H9 (cell line): ENCODE results near the gene PTGDR. TPM values are rescaled to one million over a fixed set of nuclear protein-coding genes. Genes with fewer than 3 reads are reported as not detected.

Experiments used
- DNase-seq: peaks from one replicate; pipeline ENCODE4 v3.0.0-alpha.2; 2017
- H2AFZ ChIP-seq: one replicate; pipeline ENCODE4 v1.6.1; 2013; ENCODE audit warnings: mild to moderate bottlenecking, low read length, control low read depth, moderate library complexity
- H2AK5ac ChIP-seq: 2 replicates; pipeline ENCODE4 v1.6.1; 2013; ENCODE audit warnings: low read length, control low read depth, mixed read lengths; ENCODE audit not compliant: insufficient read length
- H2BK120ac ChIP-seq: one replicate; pipeline ENCODE4 v1.6.1; 2013; ENCODE audit warnings: low read depth, mild to moderate bottlenecking, low read length, control low read depth, inconsistent platforms; ENCODE audit not compliant: poor library complexity, severe bottlenecking
- H2BK12ac ChIP-seq: 2 replicates; pipeline ENCODE4 v1.6.1; 2013; ENCODE audit warnings: low read length, control low read depth, mixed read lengths, low read depth; ENCODE audit not compliant: insufficient read length
- H2BK15ac ChIP-seq: 2 replicates; pipeline ENCODE4 v1.6.1; 2013; ENCODE audit warnings: low read depth, low read length, control low read depth
- H2BK20ac ChIP-seq: one replicate; pipeline ENCODE4 v1.6.1; 2013; ENCODE audit warnings: low read depth, mild to moderate bottlenecking, low read length, control low read depth, inconsistent platforms; ENCODE audit not compliant: poor library complexity, severe bottlenecking
- H2BK5ac ChIP-seq: 2 replicates; pipeline ENCODE4 v1.6.1; 2013; ENCODE audit warnings: low read length, control low read depth, mixed read lengths; ENCODE audit not compliant: insufficient read length
- H3K14ac ChIP-seq: 2 replicates; pipeline ENCODE4 v1.6.1; 2013; ENCODE audit warnings: low read length, control low read depth; ENCODE audit not compliant: insufficient read depth
- H3K18ac ChIP-seq: 2 replicates; pipeline ENCODE4 v1.6.1; 2013; ENCODE audit warnings: low read depth, mild to moderate bottlenecking, mixed read lengths, low read length, control low read depth; ENCODE audit not compliant: insufficient read length
- H3K23ac ChIP-seq: 2 replicates; pipeline ENCODE4 v1.6.1; 2013; ENCODE audit warnings: low read length, control low read depth, mixed read lengths, low read depth; ENCODE audit not compliant: insufficient read length
- H3K23me2 ChIP-seq: 2 replicates; pipeline ENCODE4 v1.6.1; 2013; ENCODE audit warnings: low read depth, mild to moderate bottlenecking, mixed read lengths, low read length, control low read depth; ENCODE audit not compliant: insufficient read length, poor library complexity, severe bottlenecking
- H3K27ac ChIP-seq: 2 replicates; pipeline ENCODE4 v1.5.1; 2013; ENCODE audit warnings: low read length, control low read depth, mixed read lengths, low read depth; ENCODE audit not compliant: insufficient read length
- H3K27me3 ChIP-seq: 2 replicates; pipeline ENCODE4 v1.6.1; 2013; ENCODE audit warnings: low read length, control low read depth, inconsistent platforms; ENCODE audit not compliant: insufficient read depth
- H3K4ac ChIP-seq: 2 replicates; pipeline ENCODE4 v1.6.1; 2013; ENCODE audit warnings: low read depth, mild to moderate bottlenecking, control low read depth, inconsistent platforms, low read length, moderate library complexity
- H3K4me1 ChIP-seq: 2 replicates; pipeline ENCODE4 v1.6.1; 2013; ENCODE audit warnings: low read length, control low read depth, inconsistent platforms; ENCODE audit not compliant: insufficient read depth
- H3K4me2 ChIP-seq: 2 replicates; pipeline ENCODE4 v1.6.1; 2013; ENCODE audit warnings: low read length, control low read depth, mixed read lengths; ENCODE audit not compliant: insufficient read length, insufficient read depth
- H3K56ac ChIP-seq: 2 replicates; pipeline ENCODE4 v1.6.1; 2013; ENCODE audit warnings: low read depth, mild to moderate bottlenecking, mixed read lengths, low read length, control low read depth; ENCODE audit not compliant: insufficient read length
- H3K79me1 ChIP-seq: 2 replicates; pipeline ENCODE4 v1.6.1; 2013; ENCODE audit warnings: low read depth, mild to moderate bottlenecking, moderate library complexity, low read length, control low read depth, inconsistent platforms; ENCODE audit not compliant: insufficient read depth, poor library complexity, severe bottlenecking
- H3K79me2 ChIP-seq: 2 replicates; pipeline ENCODE4 v1.6.1; 2013; ENCODE audit warnings: low read length, control low read depth, inconsistent platforms; ENCODE audit not compliant: insufficient read depth
- H3K9ac ChIP-seq: 2 replicates; pipeline ENCODE4 v1.6.1; 2013; ENCODE audit warnings: low read length, control low read depth, mixed read lengths; ENCODE audit not compliant: insufficient read length; ENCODE audit errors: extremely low read depth
- H3K9me3 ChIP-seq: one replicate; pipeline ENCODE4 v1.6.1; 2013; ENCODE audit warnings: low read depth, low read length, inconsistent platforms; ENCODE audit not compliant: control insufficient read depth
- H3T11ph ChIP-seq: one replicate; pipeline ENCODE4 v1.6.1; 2013; ENCODE audit warnings: mild to moderate bottlenecking, low read length, control low read depth, inconsistent platforms
- H4K20me1 ChIP-seq: one replicate; pipeline ENCODE4 v1.6.1; 2013; ENCODE audit not compliant: control insufficient read depth, insufficient read length, insufficient read depth
- H4K5ac ChIP-seq: 2 replicates; pipeline ENCODE4 v1.6.1; 2013; ENCODE audit warnings: low read depth, mild to moderate bottlenecking, mixed read lengths, low read length, control low read depth; ENCODE audit not compliant: insufficient read length
- H4K8ac ChIP-seq: replicated peaks from 2 replicates; pipeline ENCODE4 v1.6.1; 2013; ENCODE audit warnings: low read length, control low read depth, mixed read lengths, low read depth; ENCODE audit not compliant: insufficient read length
- H4K91ac ChIP-seq: 2 replicates; pipeline ENCODE4 v1.6.1; 2013; ENCODE audit warnings: low read depth, mild to moderate bottlenecking, moderate library complexity, mixed read lengths, low read length, control low read depth; ENCODE audit not compliant: insufficient read length
- H3K27ac Mint-ChIP-seq, 3 experiments: 2 replicates in 2 of 3; 3 replicates in 1 of 3; pipeline ENCODE4 v1.8.0; 2020 to 2021; ENCODE audit warnings: mixed read lengths in 3 of 3, mild to moderate bottlenecking in 1 of 3, moderate library complexity in 1 of 3
- H3K27me3 Mint-ChIP-seq: 2 replicates; pipeline ENCODE4 v1.8.0; 2021; ENCODE audit warnings: low read depth, mild to moderate bottlenecking, moderate library complexity, mixed read lengths
- H3K36me3 Mint-ChIP-seq, 3 experiments: 2 replicates in 2 of 3; 3 replicates in 1 of 3; pipeline ENCODE4 v1.8.0; 2020 to 2021; ENCODE audit warnings: low read depth in 3 of 3, mixed read lengths in 3 of 3; ENCODE audit not compliant: insufficient read depth in 1 of 3
- H3K4me1 Mint-ChIP-seq, 2 experiments: 2 replicates each; pipeline ENCODE4 v1.8.0; 2020; ENCODE audit warnings: mixed read lengths in 2 of 2
- H3K4me3 Mint-ChIP-seq, 2 experiments: 2 replicates in 1 of 2; 3 replicates in 1 of 2; pipeline ENCODE4 v1.8.0; 2020 to 2021; ENCODE audit warnings: mild to moderate bottlenecking in 2 of 2, mixed read lengths in 2 of 2, moderate library complexity in 1 of 2
- H3K9me3 Mint-ChIP-seq, 2 experiments: 2 replicates in 1 of 2; 3 replicates in 1 of 2; pipeline ENCODE4 v1.8.0; 2020; ENCODE audit warnings: mild to moderate bottlenecking in 2 of 2, mixed read lengths in 2 of 2, moderate library complexity in 1 of 2
- WGBS: extraction: QIAGEN DNeasy Blood & Tissue Kit; methylation state at CpG from one replicate; pipeline ENCODE4 v1.1.7; 2013; ENCODE audit warnings: missing lambda C conversion rate, low lambda C conversion rate, mixed read lengths; ENCODE audit not compliant: insufficient read length; ENCODE audit errors: extremely low coverage; 5-methylcytosine and 5-hydroxymethylcytosine counted together
- total RNA-seq: library from RNA; stranded (reverse); gene quantifications from 2 replicates; pipeline ENCODE4 v1.2.1, GENCODE V29; 2021
- TF ChIP-seq, protein P1 (sequence below): fragments of 200-600 bp; sonication (generic); conservative IDR thresholded peaks from 3 replicates; pipeline ENCODE4 v1.8.0; 2021; ENCODE audit warnings: antibody characterized with exemption, mild to moderate bottlenecking

PTGDR gene
- total RNA-seq, 1 experiment from 2014 or later: not detected

DNA sequence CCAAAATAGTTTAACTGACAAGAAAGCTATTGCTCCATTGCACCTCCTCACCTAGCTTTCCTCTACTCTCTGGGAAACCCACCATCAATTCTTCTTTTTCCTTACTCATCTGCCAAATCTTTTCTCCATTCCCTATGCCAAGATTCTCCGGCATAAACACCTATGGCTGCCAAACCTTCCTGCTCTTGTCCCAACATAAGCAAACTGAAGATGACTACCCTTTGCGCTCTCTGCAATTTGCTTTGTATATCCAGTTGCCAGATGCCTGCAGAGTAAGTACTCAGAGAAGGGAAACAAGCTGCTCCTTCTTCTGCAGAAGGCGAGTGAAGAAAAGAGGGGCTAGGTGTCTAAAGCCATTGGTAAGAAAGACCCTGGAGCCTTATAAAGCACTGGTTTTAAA lies 58.1 kb downstream of the PTGDR start:
- Mint-ChIP-seq H3K27me3 (peaks cover 4% of the 10 kb centered on the region; the same call in 1 of the 2 replicates), H3K4me1 (0 out of 4 replicates have a peak, but pooled peaks cover 0 to 3% of the 10 kb centered on the region in 2 experiments), H3K9me3 (peaks cover 26 to 31% of the 10 kb centered on the region in 2 experiments), H3K27ac (no peak overlapping the region), H3K4me3 (no peak overlapping the region), H3K36me3 (peaks cover 12 to 22% (median 14%) of the 10 kb centered on the region in 3 experiments)
- Histone ChIP-seq H3K27me3 (no peaks in the 10 kb centered on the region), H2BK5ac (no peak overlapping the region), H3K18ac (no peak overlapping the region), H2BK120ac (no peak overlapping the region), H4K5ac (no peak overlapping the region), H3K9ac (no peak overlapping the region), H3K23ac (no peak overlapping the region), H3K9me3 (no peaks in the 10 kb centered on the region), H4K91ac (no peak overlapping the region), H3K4me2 (no peak overlapping the region), H2BK15ac (no peak overlapping the region), H3K79me2 (no peaks in the 10 kb centered on the region), H2BK12ac (no peak overlapping the region), H3K4me1 (no peaks in the 10 kb centered on the region), H2AFZ (no peak overlapping the region), H4K20me1 (no peaks in the 10 kb centered on the region), H3T11ph (no peak overlapping the region), H4K8ac (no peak overlapping the region), H3K27ac (no peak overlapping the region), H3K79me1 (no peaks in the 10 kb centered on the region), H3K23me2 (no peaks in the 10 kb centered on the region), H3K4ac (no peak overlapping the region), H2BK20ac (no peak overlapping the region), H2AK5ac (no peak overlapping the region), H3K56ac (no peak overlapping the region), H3K14ac (no peak overlapping the region)
- WGBS: no CpG with 5 or more reads among the region's 3 CpGs
- TF ChIP-seq, protein P1, sequence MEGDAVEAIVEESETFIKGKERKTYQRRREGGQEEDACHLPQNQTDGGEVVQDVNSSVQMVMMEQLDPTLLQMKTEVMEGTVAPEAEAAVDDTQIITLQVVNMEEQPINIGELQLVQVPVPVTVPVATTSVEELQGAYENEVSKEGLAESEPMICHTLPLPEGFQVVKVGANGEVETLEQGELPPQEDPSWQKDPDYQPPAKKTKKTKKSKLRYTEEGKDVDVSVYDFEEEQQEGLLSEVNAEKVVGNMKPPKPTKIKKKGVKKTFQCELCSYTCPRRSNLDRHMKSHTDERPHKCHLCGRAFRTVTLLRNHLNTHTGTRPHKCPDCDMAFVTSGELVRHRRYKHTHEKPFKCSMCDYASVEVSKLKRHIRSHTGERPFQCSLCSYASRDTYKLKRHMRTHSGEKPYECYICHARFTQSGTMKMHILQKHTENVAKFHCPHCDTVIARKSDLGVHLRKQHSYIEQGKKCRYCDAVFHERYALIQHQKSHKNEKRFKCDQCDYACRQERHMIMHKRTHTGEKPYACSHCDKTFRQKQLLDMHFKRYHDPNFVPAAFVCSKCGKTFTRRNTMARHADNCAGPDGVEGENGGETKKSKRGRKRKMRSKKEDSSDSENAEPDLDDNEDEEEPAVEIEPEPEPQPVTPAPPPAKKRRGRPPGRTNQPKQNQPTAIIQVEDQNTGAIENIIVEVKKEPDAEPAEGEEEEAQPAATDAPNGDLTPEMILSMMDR: no peak
- no peak for DNase-seq

Other genes starting within 250 kb of the PTGDR start
- 6.4 and 6.6 TPM in 2 replicates for gene NID2, start 198.6 kb upstream of the PTGDR start, total RNA-seq
- 0.68 and 1.0 TPM in 2 replicates for gene PTGER2, start 46.6 kb downstream of the PTGDR start, total RNA-seq